Right lobe of liver (tissue), 6 donors: Measurements from ENCODE around the gene VILL. TPM values are rescaled to one million over a fixed set of nuclear protein-coding genes. Genes with fewer than 3 reads are reported as not detected.

ENCODE experiments used
- ATAC-seq, 4 donors: fragments of 200-7000 bp; cut with Tn5 transposase; one replicate each; pipeline ENCODE4 v1.9.1; 2020; ENCODE audit warnings: mild to moderate bottlenecking in 4 of 4, moderate library complexity in 4 of 4
- DNase-seq, 3 donors: peaks; one replicate each; pipeline ENCODE4 v3.0.0-alpha.2; 2020
- H3K27ac ChIP-seq, 3 donors: fragments of 200-600 bp; one replicate each; pipeline ENCODE4 v1.8.0; 2022
- H3K27me3 ChIP-seq, 2 donors: fragments of 200-600 bp; one replicate each; pipeline ENCODE4 v1.8.0; 2022
- H3K36me3 ChIP-seq, 4 donors: fragments of 200-600 bp; sonication (generic) in 1 of 4; one replicate each; pipeline versions ENCODE4 v1.5.1 to v1.8.0; 2017 to 2022; ENCODE audit warnings: control low read depth in 1 of 4
- H3K4me1 ChIP-seq, 4 donors: fragments of 200-600 bp; sonication (generic) in 1 of 4; one replicate each; pipeline versions ENCODE4 v1.5.1 to v1.8.0; 2017 to 2022; ENCODE audit warnings: control low read depth in 1 of 4
- H3K4me3 ChIP-seq, 3 donors: fragments of 200-600 bp; one replicate each; pipeline ENCODE4 v1.8.0; 2022
- H3K9me3 ChIP-seq, 4 donors: fragments of 200-600 bp; sonication (generic) in 1 of 4; one replicate each; pipeline versions ENCODE4 v1.5.1 to v1.8.0; 2017 to 2022; ENCODE audit warnings: control low read depth in 1 of 4
- POLR2A ChIP-seq: fragments of 450-650 bp; IDR thresholded peaks from one replicate; pipeline ENCODE4 v1.6.1; 2017; ENCODE audit warnings: antibody characterized with exemption, mild to moderate bottlenecking
- WGBS: methylation state at CpG from one replicate; pipeline ENCODE4 v1.1.6; 2018; ENCODE audit warnings: low coverage, low lambda C conversion rate; ENCODE audit not compliant: insufficient coverage; ENCODE audit errors: missing lambda C conversion rate; 5-methylcytosine and 5-hydroxymethylcytosine counted together
- intact Hi-C, 2 donors: fragments of 100-400 bp; cut with DNase I; formaldehyde crosslinking; loops; one replicate each; pipeline versions ENCODE4 v1.11.2 to v1.14.1; 2022
- total RNA-seq, 6 experiments: library from RNA; depleted of rRNA in 2 of 6; stranded (reverse); fragments of >200 nt in 2 of 6; fragmentation: NEBNext Ultra II Directional in 3 of 6; extraction: Animal tissue kit (Norgen Biotek cat#: 25700) in 3 of 6; gene quantifications; one replicate each; pipeline versions ENCODE4 v1.1.0 to v1.2.4, GENCODE V29; 2016 to 2023
- TF ChIP-seq, protein P1 (sequence below), 4 donors: fragments of 200-600 bp in 3 of 4; fragments of 450-650 bp in 1 of 4; IDR thresholded peaks; one replicate each; pipeline versions ENCODE4 v1.5.1 to v1.8.0; 2016 to 2022; ENCODE audit warnings: antibody characterized with exemption in 4 of 4, mild to moderate bottlenecking in 2 of 4
- donor health status: DM: no; HTN: yes; CAD: no.
- donor health status: DM: no; HTN: no; CAD: no.
- donor health status: DM: no; HTN: no; CAD: no.
- donor health status: DM: no; HTN: yes; CAD: no.
- donor health status: DM: no; HTN: yes; CAD: no.

VILL gene
- total RNA-seq, 6 experiments from 2014 or later = 0.25 to 1.5 (median 0.97) TPM

GRCh38 chr3:38022301-38022700 lies 31.7 kb downstream of the VILL start:
- no peaks in the 10 kb centered on the region for H3K9me3 ChIP-seq
- H3K27me3 ChIP-seq = no peaks in the 10 kb centered on the region
- H3K27ac ChIP-seq = peak overlapping the region in 1 of 3 donors; percentile 7
- intact Hi-C loops = no loop called here
- TF ChIP-seq POLR2A = no peak
- TF ChIP-seq, protein P1, sequence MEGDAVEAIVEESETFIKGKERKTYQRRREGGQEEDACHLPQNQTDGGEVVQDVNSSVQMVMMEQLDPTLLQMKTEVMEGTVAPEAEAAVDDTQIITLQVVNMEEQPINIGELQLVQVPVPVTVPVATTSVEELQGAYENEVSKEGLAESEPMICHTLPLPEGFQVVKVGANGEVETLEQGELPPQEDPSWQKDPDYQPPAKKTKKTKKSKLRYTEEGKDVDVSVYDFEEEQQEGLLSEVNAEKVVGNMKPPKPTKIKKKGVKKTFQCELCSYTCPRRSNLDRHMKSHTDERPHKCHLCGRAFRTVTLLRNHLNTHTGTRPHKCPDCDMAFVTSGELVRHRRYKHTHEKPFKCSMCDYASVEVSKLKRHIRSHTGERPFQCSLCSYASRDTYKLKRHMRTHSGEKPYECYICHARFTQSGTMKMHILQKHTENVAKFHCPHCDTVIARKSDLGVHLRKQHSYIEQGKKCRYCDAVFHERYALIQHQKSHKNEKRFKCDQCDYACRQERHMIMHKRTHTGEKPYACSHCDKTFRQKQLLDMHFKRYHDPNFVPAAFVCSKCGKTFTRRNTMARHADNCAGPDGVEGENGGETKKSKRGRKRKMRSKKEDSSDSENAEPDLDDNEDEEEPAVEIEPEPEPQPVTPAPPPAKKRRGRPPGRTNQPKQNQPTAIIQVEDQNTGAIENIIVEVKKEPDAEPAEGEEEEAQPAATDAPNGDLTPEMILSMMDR (IDR thresholded peaks at IDR 0.05) = no peak
- DNase-seq = peak in 1 of 3 donors; percentile 22
- WGBS = 80% methylated on average over 1 of the region's 3 CpGs
- H3K4me3 ChIP-seq = no peak overlapping the region
- H3K36me3 ChIP-seq = no peaks in the 10 kb centered on the region
- no peak for ATAC-seq
- H3K4me1 ChIP-seq = no peaks in the 10 kb centered on the region

GRCh38 chr3:38022896-38023709 lies 32.5 kb downstream of the VILL start:
- H3K4me3 ChIP-seq = peak overlapping the region in 1 of 3 donors; percentile 78
- no peaks in the 10 kb centered on the region for H3K36me3 ChIP-seq
- 56% methylated on average over 1 of the region's 6 CpGs for WGBS
- H3K27me3 ChIP-seq = no peaks in the 10 kb centered on the region
- H3K27ac ChIP-seq = no peak overlapping the region
- H3K9me3 ChIP-seq = no peaks in the 10 kb centered on the region
- TF ChIP-seq POLR2A = no peak
- TF ChIP-seq, protein P1 (IDR thresholded peaks at IDR 0.05) = no peak
- DNase-seq (peak in 1 of 3 donors; percentile 48), ATAC-seq (no peak)
- no peaks in the 10 kb centered on the region for H3K4me1 ChIP-seq
- intact Hi-C loops = no loop called here

DNA sequence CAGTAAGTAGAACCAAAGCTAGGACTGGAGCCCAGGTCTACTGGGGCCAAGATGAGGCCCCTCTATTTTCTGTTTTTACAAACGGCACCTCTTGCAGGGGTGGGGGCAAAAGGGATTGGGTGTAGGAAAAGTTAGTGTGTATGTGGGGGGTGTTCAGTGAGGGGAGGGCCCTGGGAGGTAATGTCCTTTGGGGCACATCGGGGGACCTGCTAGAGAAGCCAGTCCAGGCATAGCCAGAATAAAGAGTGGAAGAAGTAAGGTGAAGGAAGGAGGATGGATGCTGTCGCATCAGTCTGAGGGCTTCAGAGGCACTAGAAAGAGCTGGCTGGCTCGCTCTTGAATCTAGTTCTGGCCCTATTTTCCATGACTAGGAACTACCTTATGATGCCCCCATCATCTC lies 36.3 kb downstream of the VILL start:
- H3K27me3 ChIP-seq = no peaks in the 10 kb centered on the region
- TF ChIP-seq, protein P1 (IDR thresholded peaks at IDR 0.05) = no peak
- TF ChIP-seq POLR2A = no peak
- H3K9me3 ChIP-seq = no peaks in the 10 kb centered on the region
- H3K4me1 ChIP-seq = peaks cover 0 to 15% (median 3%) of the 10 kb centered on the region in 4 donors
- 77% methylated on average over 4 of the region's 4 CpGs for WGBS
- H3K36me3 ChIP-seq = no peaks in the 10 kb centered on the region
- no peak overlapping the region for H3K4me3 ChIP-seq
- DNase-seq (no peak), ATAC-seq (no peak)
- intact Hi-C loops = no loop called here
- no peak overlapping the region for H3K27ac ChIP-seq

DNA sequence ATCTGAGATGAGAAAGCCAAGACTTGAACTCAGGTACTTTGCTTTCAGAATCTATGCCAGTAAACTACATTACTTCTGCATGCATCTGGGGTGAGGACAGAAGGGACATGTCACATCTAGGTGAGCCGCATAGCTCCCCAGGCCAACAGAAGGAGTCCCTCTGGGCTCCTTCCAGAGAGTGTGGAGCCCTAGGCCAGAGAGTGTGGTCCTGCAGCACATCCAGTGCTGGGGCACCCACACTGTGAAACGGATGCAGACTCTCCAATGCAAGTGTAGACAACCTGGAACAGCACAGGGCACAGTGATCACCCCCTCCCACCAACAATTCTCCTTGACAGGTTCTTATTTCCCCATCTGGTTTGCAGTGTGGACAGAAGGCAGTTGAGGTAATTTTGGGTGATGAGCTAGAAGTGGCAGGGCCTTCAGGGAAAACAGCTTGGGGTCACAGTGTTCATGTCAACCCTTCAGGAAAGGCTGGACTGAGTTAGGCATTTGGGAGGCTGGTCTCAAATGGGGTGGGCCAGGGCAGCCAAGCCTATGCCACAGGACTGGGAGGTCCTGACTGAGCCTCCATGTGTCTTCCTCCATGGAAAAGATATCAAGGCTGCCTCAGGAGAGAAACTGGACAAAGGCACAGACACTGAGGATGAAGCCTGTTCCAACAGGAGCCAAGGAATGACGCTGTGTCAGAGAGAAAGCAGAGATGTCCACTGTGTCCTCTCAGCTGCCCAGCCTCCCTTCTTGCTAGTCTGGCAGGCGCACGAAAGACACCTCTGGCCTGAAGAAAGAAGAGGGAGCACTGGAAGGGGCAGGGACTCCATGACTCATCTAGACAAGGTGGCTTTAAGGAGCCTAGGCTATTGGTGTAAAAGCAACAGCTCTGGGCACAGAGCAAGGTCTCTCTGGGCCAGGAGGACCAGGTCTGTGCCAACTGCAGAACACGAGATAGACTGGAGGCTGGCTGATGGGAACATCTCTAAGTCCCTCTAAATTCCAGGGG lies 37.2 kb downstream of the VILL start:
- Histone ChIP-seq H3K27ac (no peak overlapping the region), H3K4me3 (no peak overlapping the region), H3K9me3 (no peaks in the 10 kb centered on the region), H3K4me1 (peaks cover 0 to 15% (median 3%) of the 10 kb centered on the region in 4 donors), H3K27me3 (no peaks in the 10 kb centered on the region), H3K36me3 (no peaks in the 10 kb centered on the region)
- ATAC-seq (no peak), DNase-seq (peak in 1 of 3 donors; percentile 36)
- intact Hi-C loops = no loop called here
- WGBS = 86% methylated on average over 2 of the region's 6 CpGs
- no peak for TF ChIP-seq POLR2A
- TF ChIP-seq, protein P1 (IDR thresholded peaks at IDR 0.05) = no peak
